ENCODE measurements around the gene C1QA. TPM values are rescaled to one million over a fixed set of nuclear protein-coding genes. Genes with fewer than 3 reads are reported as not detected.

The C1QA gene
- not detected in 5 replicates for total RNA-seq (2022; extraction: Qiagen RNA extraction)

GRCh38 chr1:22636353-22636752 is at the start of gene C1QA:
C1QA (plus strand) TSS chr1:22636628; CDS start chr1:22637617, 989 bp downstream.

GRCh38 chr1:22643381-22643780 is 7.0 kb downstream of the C1QA start, which contains the start of gene C1QC:
C1QC (plus strand) TSS chr1:22643633; CDS start chr1:22644024, 391 bp downstream.

GRCh38 chr1:22652881-22653316 is 16.5 kb downstream of the C1QA start, which contains the start of gene C1QB:
C1QB (plus strand) TSS chr1:22653236; CDS start chr1:22659463, 6,227 bp downstream.

Other genes starting within 250 kb of the C1QA start
- gene ZBTB40, start 184.8 kb upstream of the C1QA start, total RNA-seq (2022; extraction: Qiagen RNA extraction) = 3.4 to 5.8 TPM (median 5.4 TPM) in 5 replicates
- 0.02 to 0.10 TPM (median 0.05 TPM) in 4 of 5 replicates, not detected in the other for gene EPHA8, start 73.1 kb upstream of the C1QA start, total RNA-seq (2022; extraction: Qiagen RNA extraction)
- not detected in 5 replicates for gene C1QC, start 7.0 kb downstream of the C1QA start, total RNA-seq (2022; extraction: Qiagen RNA extraction)
- not detected in 5 replicates for gene C1QB, start 16.6 kb downstream of the C1QA start, total RNA-seq (2022; extraction: Qiagen RNA extraction)
- 26.7 to 43.4 TPM (median 38.6 TPM) in 5 replicates for gene EPHB2, start 74.2 kb downstream of the C1QA start, total RNA-seq (2022; extraction: Qiagen RNA extraction)